Epithelial cell of umbilical artery (primary cell): ENCODE data around the gene ZNF382. TPM values are rescaled to one million over a fixed set of nuclear protein-coding genes. Genes with fewer than 3 reads are reported as not detected.

Experiments used
- total RNA-seq: library from RNA; depleted of rRNA; stranded (reverse); fragments of >200 nt; gene quantifications from 2 replicates; pipeline ENCODE4 v1.2.3, GENCODE V29; 2014

Gene ZNF382
- total RNA-seq: 5.5 and 9.4 TPM in 2 replicates

DNA sequence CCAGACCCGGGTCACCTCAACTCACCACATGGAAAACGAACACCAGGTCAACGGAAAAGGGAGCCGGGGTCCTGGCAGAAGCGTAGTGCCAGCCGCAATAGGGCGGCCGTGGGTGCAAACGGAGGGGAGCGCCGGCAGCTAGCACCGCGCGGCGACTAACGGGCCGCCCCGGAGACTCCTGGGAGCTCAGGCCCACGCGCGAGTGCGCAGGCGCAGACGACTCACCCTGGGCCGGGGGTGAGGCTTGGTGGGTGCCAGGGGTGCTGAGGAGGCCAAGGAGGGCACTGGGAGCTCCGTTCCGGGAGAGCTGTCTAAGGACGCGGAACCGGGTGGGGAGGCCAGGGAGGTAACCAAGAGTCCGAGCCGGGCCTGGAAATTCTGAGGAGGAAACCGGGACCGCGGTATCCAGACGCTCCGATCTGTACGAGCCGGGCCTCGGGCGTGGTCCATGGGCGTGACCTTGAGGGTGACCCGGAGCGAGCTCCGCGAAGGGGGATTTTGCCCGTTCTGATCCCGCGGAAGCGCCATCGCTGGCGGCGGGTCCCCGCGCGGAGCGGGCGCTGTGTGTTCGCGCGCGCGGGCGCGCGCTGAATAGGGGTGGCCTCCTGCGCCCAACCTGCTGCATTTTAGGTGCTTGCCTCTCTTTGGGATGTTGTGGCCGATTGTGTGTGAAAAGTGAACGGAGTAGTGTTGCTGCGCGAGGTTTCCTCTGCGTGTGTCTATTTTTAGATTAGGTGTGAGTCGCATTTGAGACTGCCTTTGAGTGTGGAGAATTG, at the start of gene ZNF382:
Gene ZNF382 (plus strand): TSS at position 213 of the 776 bp plus-strand sequence. CDS start 4,602 bp downstream, outside the sequence.

DNA sequence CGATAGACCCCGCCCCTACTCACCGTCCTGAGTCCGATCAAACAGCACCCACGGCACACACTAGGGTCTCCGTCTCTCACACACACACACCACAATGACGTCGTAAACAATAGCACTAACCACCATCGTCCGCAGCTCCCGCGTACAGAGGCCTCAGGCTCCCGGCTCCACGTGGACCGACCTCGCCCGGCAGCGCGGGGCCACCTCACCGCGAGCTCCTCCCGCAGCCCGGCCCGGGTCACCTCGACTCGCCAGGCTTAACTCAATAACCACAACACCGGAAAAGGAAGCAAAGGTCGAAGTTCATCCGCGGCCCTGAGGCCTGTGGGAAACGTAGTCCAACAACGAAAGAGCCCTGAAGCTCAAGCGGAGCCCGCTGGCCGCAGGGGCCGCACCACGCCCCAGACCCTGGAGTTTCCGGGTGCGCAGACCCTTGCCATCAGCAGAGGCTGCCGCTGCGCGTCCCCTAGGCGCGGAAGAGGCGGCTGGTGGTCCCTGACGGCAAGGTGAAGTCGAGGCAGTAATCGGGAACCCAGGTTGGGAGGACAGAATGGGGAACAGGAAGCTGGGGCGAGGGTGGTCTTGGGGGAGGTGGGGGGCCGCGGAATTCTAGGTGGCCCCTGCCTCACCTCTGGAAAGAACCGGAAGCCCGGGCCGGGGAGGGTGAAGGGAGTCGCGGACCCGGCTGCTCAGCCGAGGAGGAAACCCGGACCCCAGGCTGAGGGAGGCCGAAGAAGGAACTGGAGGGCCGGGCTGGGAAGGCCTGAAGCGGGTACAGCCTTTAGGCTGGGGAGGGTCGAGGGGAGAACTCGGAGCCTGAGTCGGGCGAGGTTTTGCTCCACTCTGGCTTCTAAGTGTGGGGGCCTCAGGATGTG, 31.9 kb upstream of the ZNF382 start, which contains the start of gene ZNF529:
Gene ZNF529 (minus strand): TSS at position 273 of the 875 bp plus-strand sequence. CDS start 946 bp downstream, outside the sequence.

Other genes with a start within 250 kb of the ZNF382 start
- gene ZFP14, start 226.1 kb upstream of the ZNF382 start, total RNA-seq: 1.6 and 6.1 TPM in 2 replicates
- 4.2 and 5.3 TPM in 2 replicates for gene ZFP82, start 186.7 kb upstream of the ZNF382 start, total RNA-seq
- gene ZNF566, start 115.8 kb upstream of the ZNF382 start, total RNA-seq: 9.7 and 11.2 TPM in 2 replicates
- gene ZNF260, start 77.0 kb upstream of the ZNF382 start, total RNA-seq: 15.6 and 21.7 TPM in 2 replicates
- gene ZNF529, start 32.0 kb upstream of the ZNF382 start, total RNA-seq: 8.1 and 9.4 TPM in 2 replicates
- 5.6 and 6.2 TPM in 2 replicates for gene ZNF461, start 61.5 kb downstream of the ZNF382 start, total RNA-seq
- 5.8 and 7.5 TPM in 2 replicates for gene ZNF567, start 82.3 kb downstream of the ZNF382 start, total RNA-seq
- gene ZNF850, start 167.5 kb downstream of the ZNF382 start, total RNA-seq: 3.2 and 3.9 TPM in 2 replicates
- 4.9 and 9.1 TPM in 2 replicates for gene ZNF790, start 233.1 kb downstream of the ZNF382 start, total RNA-seq
- 1.9 and 3.0 TPM in 2 replicates for gene ZNF345, start 245.6 kb downstream of the ZNF382 start, total RNA-seq